Nephron progenitor cell (in vitro differentiated cells): Measurements from ENCODE around the gene SLC27A4.

Source experiments
- DNase-seq: peaks from one replicate; pipeline ENCODE4 v3.0.0; 2021
- H3K27ac Mint-ChIP-seq: 2 replicates; pipeline ENCODE4 v1.8.0; 2021; ENCODE audit warnings: mild to moderate bottlenecking, moderate library complexity, mixed read lengths
- H3K27me3 Mint-ChIP-seq: 2 replicates; pipeline ENCODE4 v1.8.0; 2021; ENCODE audit warnings: mild to moderate bottlenecking, low read depth, mixed read lengths; ENCODE audit not compliant: poor library complexity
- H3K36me3 Mint-ChIP-seq: 2 replicates; pipeline ENCODE4 v1.8.0; 2021; ENCODE audit warnings: low read depth, mixed read lengths
- H3K4me1 Mint-ChIP-seq: 2 replicates; pipeline ENCODE4 v1.8.0; 2021; ENCODE audit warnings: mixed read lengths
- H3K4me3 Mint-ChIP-seq: 2 replicates; pipeline ENCODE4 v1.8.0; 2021; ENCODE audit warnings: mild to moderate bottlenecking, moderate library complexity, mixed read lengths
- H3K9me3 Mint-ChIP-seq: 2 replicates; pipeline ENCODE4 v1.8.0; 2021; ENCODE audit warnings: mild to moderate bottlenecking, moderate library complexity, mixed read lengths
- CTCF ChIP-seq: fragments of 200-600 bp; sonication (generic); IDR thresholded peaks from 2 replicates; pipeline ENCODE4 v1.5.0; 2021; ENCODE audit warnings: antibody characterized with exemption

Gene SLC27A4

GRCh38 chr9:128339761-128340690, at the start of gene SLC27A4:
Gene SLC27A4, plus strand, starts transcription at chr9:128340527. Its CDS starts 2,606 bp downstream, at chr9:128343133.
- Mint-ChIP-seq H3K4me3 (peak within 1 kb of the TSS; percentile 91), H3K36me3 (peaks cover 8% of the 10 kb centered on the region), H3K27me3 (peaks cover 9% of the 10 kb centered on the region), H3K9me3 (no peaks in the 10 kb centered on the region), H3K4me1 (peaks cover 17% of the 10 kb centered on the region), H3K27ac (no peak within 1 kb of the TSS)
- DNase-seq, result peak; percentile 83
- no peak for TF ChIP-seq CTCF

GRCh38 chr9:128292009-128292408, 48.3 kb upstream of the SLC27A4 start:
- peaks cover 3% of the 10 kb centered on the region for H3K27me3 Mint-ChIP-seq
- H3K4me3 Mint-ChIP-seq, result no peak overlapping the region
- peaks cover 19% of the 10 kb centered on the region for H3K36me3 Mint-ChIP-seq
- H3K27ac Mint-ChIP-seq, result no peak overlapping the region
- DNase-seq, result no peak
- TF ChIP-seq CTCF, result no peak
- H3K4me1 Mint-ChIP-seq, result peaks cover 28% of the 10 kb centered on the region
- no peaks in the 10 kb centered on the region for H3K9me3 Mint-ChIP-seq

GRCh38 chr9:128293091-128293490, 47.2 kb upstream of the SLC27A4 start:
- peaks cover 16% of the 10 kb centered on the region for H3K36me3 Mint-ChIP-seq
- no peak overlapping the region for H3K27ac Mint-ChIP-seq
- no peak overlapping the region for H3K4me3 Mint-ChIP-seq
- H3K4me1 Mint-ChIP-seq, result peaks cover 26% of the 10 kb centered on the region
- H3K9me3 Mint-ChIP-seq, result no peaks in the 10 kb centered on the region
- peaks cover 3% of the 10 kb centered on the region for H3K27me3 Mint-ChIP-seq
- DNase-seq, result no peak
- no peak for TF ChIP-seq CTCF

- peaks cover 3% of the 10 kb centered on the region for H3K27me3 Mint-ChIP-seq
- peaks cover 6% of the 10 kb centered on the region for H3K36me3 Mint-ChIP-seq
- H3K4me3 Mint-ChIP-seq, result no peak overlapping the region
- TF ChIP-seq CTCF, result no peak
- H3K27ac Mint-ChIP-seq, result no peak overlapping the region
- no peaks in the 10 kb centered on the region for H3K9me3 Mint-ChIP-seq
- H3K4me1 Mint-ChIP-seq, result peaks cover 18% of the 10 kb centered on the region
- DNase-seq, result no peak
Observed at GRCh38 chr9:128294142-128294541, 46.2 kb upstream of the SLC27A4 start.

GRCh38 chr9:128296340-128297220, 43.7 kb upstream of the SLC27A4 start:
- Mint-ChIP-seq H3K9me3 (no peaks in the 10 kb centered on the region), H3K4me3 (no peak overlapping the region), H3K36me3 (peaks cover 4% of the 10 kb centered on the region), H3K4me1 (peaks cover 18% of the 10 kb centered on the region), H3K27me3 (no peaks in the 10 kb centered on the region), H3K27ac (no peak overlapping the region)
- TF ChIP-seq CTCF, result no peak
- no peak for DNase-seq
